HG02938 (cell line): ENCODE data around the gene TAF7.
A peak's percentile ranks its signal among the peaks of the same experiment; 100 is the strongest.
"Not testable (repeated sequence)": the region's sequence is repeated elsewhere in the genome, so short reads cannot be mapped to it uniquely, and the experiment has no call there.

Experiments used
- ATAC-seq: cut with Tn5 transposase; IDR thresholded peaks from one replicate; pipeline ENCODE4 v1.9.1; 2021; ENCODE audit warnings: mild to moderate bottlenecking, moderate library complexity; ENCODE audit not compliant: unreplicated experiment

The TAF7 gene, protein sequence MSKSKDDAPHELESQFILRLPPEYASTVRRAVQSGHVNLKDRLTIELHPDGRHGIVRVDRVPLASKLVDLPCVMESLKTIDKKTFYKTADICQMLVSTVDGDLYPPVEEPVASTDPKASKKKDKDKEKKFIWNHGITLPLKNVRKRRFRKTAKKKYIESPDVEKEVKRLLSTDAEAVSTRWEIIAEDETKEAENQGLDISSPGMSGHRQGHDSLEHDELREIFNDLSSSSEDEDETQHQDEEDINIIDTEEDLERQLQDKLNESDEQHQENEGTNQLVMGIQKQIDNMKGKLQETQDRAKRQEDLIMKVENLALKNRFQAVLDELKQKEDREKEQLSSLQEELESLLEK

DNA sequence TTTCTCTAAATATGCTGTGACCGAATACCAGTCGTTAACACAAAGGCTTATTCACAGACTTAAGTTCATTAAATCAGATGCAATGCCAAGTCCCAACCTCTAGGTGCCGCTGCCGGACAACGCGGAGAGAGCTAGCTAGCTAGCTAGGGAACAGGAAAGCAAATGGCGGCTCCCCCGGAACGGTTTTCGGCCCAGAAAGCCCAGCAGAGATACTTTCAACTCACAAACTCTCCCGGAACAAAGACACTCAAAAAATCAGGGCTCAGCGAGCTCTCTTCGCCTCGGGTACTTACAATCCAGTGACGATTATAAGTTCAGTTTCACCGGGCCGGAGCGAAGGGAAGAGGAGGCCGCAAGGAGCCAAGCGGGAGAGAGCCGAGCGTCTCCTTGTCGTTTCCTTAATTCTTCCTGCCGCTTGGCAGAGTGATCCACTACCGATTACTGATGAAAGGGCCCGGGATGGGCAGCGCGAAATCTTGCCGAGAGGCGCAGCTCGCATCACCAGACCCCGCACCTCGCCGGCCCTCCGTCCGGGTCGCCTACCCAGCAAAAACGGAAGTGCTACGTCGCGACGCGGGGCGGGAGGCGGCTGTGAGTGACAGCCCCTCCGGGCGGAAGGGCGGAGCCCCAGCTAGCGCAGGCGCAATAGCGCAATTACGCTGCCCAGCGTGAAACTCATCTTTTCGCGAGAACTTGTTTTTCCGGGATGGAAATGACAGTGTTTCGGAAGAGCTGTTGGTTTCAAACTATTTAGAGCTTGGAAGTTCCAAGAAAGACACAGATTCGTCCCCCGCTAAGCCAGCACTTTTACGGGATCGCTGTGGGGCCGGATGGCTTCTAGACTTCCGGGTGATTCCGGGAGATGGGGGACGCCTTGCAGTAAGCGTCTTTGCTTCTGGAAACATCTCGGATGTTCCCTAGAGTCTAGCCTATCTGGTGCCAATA, at the start of gene TAF7:
TAF7 (minus strand) TSS at position 560 of the 945 bp plus-strand sequence. CDS start 740 bp downstream, outside the sequence.
- peak; percentile 91 for ATAC-seq

- no peak for ATAC-seq
These were observed 45.7 kb upstream of the TAF7 start for GRCh38 chr5:141366016-141366896.

- no peak for ATAC-seq
These were observed 43.5 kb upstream of the TAF7 start, which contains the start of gene PCDHGA5 for GRCh38 chr5:141363952-141364660. Gene PCDHGA5 (plus strand): TSS chr5:141364162. CDS start chr5:141364331, 169 bp downstream.

DNA sequence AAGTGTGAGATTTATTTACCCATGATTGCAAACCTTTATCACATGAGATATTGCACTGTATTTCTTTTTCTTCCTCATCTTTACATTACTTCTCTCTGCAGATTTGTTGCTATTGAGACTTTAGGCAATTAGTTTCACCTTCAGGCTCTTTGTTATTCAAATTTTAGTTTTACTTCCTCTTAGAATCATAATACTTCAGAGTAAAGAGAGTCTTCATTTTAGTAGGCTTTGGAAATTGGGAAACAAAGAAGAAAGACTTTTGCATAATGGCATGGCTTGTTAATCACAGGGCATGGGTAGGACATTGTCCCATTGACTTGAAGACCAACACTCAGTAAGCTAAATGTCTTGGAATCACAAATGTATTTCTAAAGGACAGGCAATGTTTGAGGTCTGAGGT, 42.1 kb upstream of the TAF7 start:
- ATAC-seq = no peak

DNA sequence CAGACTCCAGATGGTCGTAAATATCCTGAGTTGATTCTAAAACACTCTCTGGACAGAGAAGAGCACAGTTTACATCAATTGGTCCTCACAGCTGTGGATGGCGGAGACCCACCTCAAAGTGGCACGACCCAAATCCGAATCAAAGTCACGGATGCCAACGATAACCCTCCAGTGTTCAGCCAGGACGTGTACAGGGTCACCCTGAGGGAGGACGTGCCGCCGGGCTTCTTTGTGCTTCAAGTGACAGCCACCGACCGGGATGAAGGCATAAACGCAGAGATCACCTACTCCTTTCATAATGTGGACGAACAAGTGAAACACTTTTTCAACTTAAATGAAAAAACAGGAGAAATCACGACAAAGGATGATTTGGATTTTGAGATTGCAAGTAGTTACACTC, 40.1 kb upstream of the TAF7 start:
- ATAC-seq = no peak

DNA sequence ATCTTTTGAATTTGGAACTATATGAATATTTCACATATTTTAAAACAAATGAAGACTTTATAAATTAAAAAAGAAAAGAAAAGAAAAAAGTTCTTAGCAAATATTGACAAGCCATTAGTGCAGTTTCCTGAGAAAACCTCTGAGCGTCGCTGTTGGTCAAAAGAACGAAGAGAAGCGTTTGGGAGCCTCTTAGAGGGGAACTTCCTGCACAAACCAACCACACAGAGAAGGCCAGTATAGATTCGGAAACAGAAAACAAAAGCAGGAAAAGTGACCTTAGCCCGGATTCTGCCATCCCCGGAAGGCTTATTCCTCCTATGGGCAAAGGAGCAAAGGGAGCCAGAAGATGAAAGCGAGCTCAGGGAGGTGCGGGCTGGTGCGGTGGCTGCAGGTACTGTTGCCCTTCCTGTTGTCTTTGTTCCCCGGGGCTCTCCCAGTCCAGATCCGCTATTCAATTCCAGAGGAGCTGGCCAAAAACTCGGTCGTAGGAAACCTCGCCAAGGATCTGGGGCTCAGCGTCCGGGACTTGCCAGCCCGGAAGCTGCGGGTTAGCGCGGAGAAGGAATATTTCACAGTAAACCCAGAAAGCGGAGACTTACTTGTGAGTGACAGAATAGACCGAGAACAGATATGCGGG, 39.3 kb upstream of the TAF7 start, which contains the start of gene PCDHGB2:
PCDHGB2 (plus strand) TSS at position 205 of the 637 bp plus-strand sequence; CDS start at position 347, 142 bp downstream.
- ATAC-seq = peak; percentile 78

DNA sequence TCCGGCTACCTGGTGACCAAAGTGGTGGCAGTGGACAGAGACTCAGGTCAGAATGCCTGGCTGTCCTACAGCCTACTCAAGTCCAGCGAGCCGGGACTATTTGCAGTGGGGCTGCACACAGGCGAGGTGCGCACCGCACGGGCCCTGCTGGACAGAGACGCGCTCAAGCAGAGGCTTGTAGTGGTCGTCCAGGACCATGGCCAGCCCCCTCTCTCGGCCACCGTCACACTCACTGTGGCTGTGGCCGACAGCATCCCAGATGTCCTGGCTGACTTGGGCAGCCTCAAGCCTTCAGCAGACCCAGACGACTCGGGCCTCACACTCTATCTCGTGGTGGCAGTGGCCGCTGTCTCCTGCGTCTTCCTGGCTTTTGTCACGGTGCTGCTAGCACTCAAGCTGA, 36.4 kb upstream of the TAF7 start:
- ATAC-seq = no peak

DNA sequence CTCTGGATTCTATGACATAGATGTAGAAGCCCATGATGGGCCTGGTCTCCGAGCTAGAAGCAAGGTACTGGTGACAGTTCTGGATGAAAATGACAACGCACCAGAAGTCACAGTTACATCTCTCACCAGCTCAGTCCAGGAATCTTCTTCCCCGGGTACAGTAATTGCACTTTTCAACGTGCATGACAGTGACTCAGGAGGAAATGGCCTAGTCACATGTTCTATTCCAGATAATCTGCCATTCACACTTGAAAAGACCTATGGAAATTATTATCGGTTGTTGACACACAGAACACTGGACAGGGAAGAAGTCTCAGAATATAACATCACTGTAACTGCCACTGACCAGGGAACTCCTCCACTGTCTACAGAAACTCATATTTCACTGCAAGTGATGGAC, 35.5 kb upstream of the TAF7 start:
- ATAC-seq = no peak

DNA sequence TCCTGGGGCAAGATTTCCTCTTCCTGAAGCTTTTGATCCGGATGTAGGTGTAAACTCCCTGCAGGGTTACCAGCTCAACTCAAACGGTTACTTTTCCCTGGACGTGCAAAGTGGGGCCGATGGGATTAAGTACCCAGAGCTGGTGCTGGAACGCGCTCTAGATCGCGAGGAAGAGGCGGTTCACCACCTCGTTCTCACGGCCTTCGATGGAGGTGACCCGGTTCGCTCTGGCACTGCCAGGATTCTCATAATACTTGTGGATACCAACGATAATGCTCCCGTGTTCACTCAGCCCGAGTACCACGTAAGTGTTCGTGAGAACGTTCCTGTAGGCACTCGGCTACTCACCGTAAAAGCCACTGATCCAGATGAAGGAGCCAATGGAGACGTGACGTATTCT, 35.1 kb upstream of the TAF7 start:
- no peak for ATAC-seq

- ATAC-seq = no peak
These were observed 34.4 kb upstream of the TAF7 start, which contains the start of gene PCDHGA4 for GRCh38 chr5:141354900-141355469. Gene PCDHGA4 (plus strand): TSS chr5:141355021. CDS start chr5:141355108, 87 bp downstream.

- ATAC-seq = no peak
These were observed 31.0 kb upstream of the TAF7 start for GRCh38 chr5:141351591-141351990.

DNA sequence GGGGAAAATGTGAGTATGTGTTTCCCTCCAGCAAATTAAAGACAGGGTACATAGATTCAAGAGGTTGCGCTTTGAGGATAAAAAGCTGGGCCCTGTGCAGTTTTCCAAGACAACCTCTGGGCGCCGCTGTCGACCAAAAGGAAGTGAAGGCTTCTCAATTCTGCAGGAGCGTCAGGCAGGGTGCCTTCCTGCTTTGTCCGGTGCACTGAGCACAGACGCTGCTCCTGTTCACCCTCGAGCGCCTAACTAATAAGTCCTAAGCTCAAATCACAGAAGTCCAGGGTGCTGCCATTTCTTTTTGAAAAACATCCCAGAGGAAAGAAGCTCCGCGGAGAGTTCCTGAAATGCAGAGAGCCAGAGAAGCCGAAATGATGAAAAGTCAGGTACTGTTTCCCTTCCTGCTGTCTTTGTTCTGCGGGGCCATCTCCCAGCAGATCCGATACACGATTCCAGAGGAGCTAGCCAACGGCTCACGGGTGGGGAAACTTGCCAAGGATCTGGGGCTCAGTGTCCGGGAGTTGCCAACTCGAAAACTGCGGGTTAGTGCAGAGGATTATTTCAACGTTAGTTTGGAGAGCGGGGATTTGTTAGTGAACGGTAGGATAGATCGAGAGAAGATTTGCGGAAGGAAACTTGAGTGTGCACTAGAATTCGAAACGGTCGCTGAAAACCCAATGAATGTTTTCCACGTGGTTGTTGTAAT, 29.5 kb upstream of the TAF7 start, which contains the start of gene PCDHGB1:
PCDHGB1 (plus strand) TSS at position 183 of the 703 bp plus-strand sequence; CDS start at position 345, 162 bp downstream.
- ATAC-seq = peak; percentile 83

GRCh38 chr5:141346017-141346416, 25.4 kb upstream of the TAF7 start:
- not testable (repeated sequence) for ATAC-seq

DNA sequence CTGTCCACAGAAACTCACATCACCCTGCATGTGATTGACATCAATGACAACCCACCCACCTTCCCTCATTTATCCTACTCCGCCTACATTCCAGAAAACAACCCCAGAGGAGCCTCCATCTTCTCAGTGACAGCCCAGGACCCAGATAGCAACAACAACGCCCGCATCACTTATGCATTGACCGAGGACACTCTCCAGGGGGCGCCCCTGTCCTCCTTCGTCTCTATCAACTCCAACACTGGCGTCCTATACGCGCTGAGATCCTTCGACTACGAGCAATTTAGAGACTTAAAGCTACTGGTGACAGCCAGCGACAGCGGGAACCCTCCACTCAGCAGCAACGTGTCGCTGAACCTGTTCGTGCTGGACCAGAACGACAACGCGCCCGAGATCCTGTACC, 24.7 kb upstream of the TAF7 start:
- no peak for ATAC-seq

DNA sequence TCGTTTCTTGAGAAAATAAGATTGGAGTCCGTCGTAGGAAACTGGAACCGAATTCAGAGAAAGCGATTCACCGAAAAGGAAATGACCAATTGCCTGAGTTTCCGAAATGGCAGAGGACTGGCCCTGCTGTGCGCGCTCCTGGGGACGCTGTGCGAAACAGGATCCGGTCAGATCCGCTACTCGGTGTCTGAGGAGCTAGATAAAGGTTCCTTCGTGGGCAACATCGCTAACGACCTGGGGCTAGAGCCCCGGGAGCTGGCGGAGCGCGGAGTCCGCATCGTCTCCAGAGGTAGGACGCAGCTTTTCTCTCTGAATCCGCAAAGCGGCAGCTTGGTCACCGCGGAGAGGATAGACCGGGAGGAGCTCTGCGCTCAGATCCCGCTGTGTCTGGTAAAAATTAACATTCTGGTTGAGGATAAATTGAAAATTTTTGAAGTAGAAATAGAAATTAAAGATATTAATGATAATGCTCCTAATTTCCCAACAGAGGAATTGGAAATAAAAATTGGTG, 23.4 kb upstream of the TAF7 start:
- no peak for ATAC-seq

- no peak for ATAC-seq
These were observed 22.8 kb upstream of the TAF7 start, which contains the start of gene PCDHGA3 for GRCh38 chr5:141343242-141343952. Gene PCDHGA3 (plus strand): TSS chr5:141343829. CDS start chr5:141344034, 205 bp downstream.

GRCh38 chr5:141342773-141343172, 22.2 kb upstream of the TAF7 start:
- ATAC-seq = no peak
